ENCODE results near the gene NT5C1B.

Gene NT5C1B

DNA sequence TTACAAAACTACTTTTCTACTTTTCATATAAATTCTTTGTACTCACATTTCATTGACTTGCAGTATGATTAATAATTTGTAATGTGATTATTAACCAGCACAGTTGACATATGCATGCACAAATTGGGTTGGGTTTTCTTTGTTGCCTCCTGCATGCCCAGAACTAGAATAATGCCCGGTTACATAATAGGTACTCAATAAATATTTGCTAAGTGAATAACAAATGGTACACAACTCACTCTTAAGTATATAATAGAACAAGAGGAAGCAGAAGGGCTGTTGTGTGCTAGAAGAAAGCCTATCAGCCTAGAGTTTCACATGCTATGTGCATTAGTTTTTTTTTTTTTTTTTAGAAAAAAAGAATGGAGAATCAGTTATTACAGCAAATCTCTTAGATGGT lies 38.2 kb downstream of the NT5C1B start:
- H3K4me1 Mint-ChIP-seq, result peaks cover 10% of the 10 kb centered on the region
- CTCF ChIA-PET, result interaction anchor here (0.7 kb wide), 1 partner anchor 1314 kb away, joined by 3 read pairs; no protein-coding TSS in a partner anchor
- no peak overlapping the region for H3K27ac Mint-ChIP-seq
- no peaks in the 10 kb centered on the region for H3K27me3 Mint-ChIP-seq
- H3K36me3 Mint-ChIP-seq, result peaks cover 12% of the 10 kb centered on the region
- no peak for DNase-seq
- H3K9me3 Mint-ChIP-seq, result no peaks in the 10 kb centered on the region
- no peak overlapping the region for H3K4me3 Mint-ChIP-seq

DNA sequence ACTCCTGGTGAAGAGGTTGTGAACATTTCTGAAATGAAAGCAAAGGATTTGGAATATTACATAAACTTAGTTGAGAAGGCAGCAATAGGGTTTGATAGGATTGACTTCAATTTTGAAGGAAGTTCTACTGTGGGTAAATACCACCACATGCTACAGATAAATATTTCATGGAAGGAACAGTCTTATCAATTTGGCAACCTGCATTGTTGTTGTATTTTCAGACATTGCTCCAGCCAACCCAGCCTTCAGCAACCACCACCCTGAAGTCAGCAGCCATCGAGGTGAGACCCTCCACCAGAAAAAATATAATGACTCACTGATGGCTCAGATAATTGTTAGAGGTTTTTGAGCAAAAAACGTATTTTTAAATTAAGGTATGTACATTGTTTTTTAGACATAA lies 38.9 kb downstream of the NT5C1B start:
- H3K27me3 Mint-ChIP-seq, result no peaks in the 10 kb centered on the region
- CTCF ChIA-PET, result no interaction called here
- H3K36me3 Mint-ChIP-seq, result peaks cover 10% of the 10 kb centered on the region
- no peaks in the 10 kb centered on the region for H3K9me3 Mint-ChIP-seq
- no peak overlapping the region for H3K4me3 Mint-ChIP-seq
- H3K4me1 Mint-ChIP-seq, result peaks cover 14% of the 10 kb centered on the region
- DNase-seq, result no peak
- H3K27ac Mint-ChIP-seq, result no peak overlapping the region

DNA sequence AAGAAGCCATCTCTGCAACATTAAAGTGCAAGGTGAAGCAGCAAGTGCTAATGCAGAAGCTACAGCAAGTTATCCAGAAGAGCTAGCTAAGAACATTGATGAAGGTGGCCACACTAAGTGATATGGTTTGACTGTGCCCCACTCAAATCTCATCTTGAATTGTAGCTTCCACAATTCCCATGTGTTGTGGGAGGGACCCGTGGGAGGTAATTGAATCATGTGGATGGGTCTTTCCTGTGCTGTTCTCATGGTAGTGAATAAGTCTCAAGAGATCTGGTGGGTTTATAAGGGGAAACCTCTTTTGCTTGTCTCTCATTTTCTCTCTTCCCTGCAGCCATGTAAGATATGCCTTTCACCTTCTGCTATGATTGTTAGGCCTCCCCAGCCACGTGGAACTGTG lies 40.3 kb downstream of the NT5C1B start:
- CTCF ChIA-PET, result no interaction called here
- Mint-ChIP-seq H3K27ac (no peak overlapping the region), H3K27me3 (no peaks in the 10 kb centered on the region), H3K4me3 (no peak overlapping the region), H3K36me3 (peaks cover 2% of the 10 kb centered on the region), H3K9me3 (no peaks in the 10 kb centered on the region), H3K4me1 (peaks cover 18% of the 10 kb centered on the region)
- no peak for DNase-seq

DNA sequence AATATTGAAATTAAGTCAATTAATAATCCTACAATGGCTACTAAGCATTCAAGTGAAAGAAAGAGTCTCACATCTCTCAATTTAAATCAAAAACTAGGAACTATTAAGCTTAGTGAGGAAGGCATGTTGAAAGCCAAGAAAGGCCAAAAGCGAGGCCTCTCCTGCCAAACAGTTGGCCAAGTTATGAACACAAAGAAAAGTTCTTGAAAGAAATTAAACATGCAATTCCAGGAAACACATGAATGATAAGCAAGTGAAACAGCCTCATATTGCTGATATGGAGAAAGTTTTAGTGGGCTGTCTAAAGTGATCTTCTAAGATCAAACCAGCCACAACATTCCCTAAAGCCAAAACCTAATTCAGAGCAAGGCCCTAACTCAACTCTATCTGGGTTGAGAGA lies 40.7 kb downstream of the NT5C1B start:
- Mint-ChIP-seq H3K27me3 (no peaks in the 10 kb centered on the region), H3K9me3 (no peaks in the 10 kb centered on the region), H3K4me1 (peaks cover 18% of the 10 kb centered on the region), H3K27ac (no peak overlapping the region), H3K4me3 (no peak overlapping the region), H3K36me3 (peaks cover under 1% of the 10 kb centered on the region)
- DNase-seq, result no peak
- CTCF ChIA-PET, result no interaction called here

DNA sequence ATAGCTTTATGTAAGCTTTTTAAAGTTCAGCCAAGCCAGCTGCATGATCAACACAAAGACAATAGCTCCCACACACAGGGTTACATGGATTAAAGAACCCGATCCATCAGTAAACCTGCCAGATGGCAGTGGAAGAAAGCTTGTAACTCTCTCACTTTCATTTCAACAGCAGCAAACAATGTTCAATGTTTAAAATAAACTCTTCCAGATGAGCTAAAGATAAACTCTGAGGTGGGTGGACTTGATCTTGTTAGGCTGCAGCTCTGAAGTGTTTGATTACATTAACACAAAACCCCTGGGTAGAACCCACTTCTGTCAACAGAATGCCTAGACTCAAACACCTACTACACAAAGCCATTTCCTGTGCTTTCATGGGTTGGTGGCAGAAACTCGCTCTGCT lies 42.8 kb downstream of the NT5C1B start:
- Mint-ChIP-seq H3K4me1 (peaks cover 18% of the 10 kb centered on the region), H3K9me3 (no peaks in the 10 kb centered on the region), H3K27me3 (no peaks in the 10 kb centered on the region), H3K36me3 (no peaks in the 10 kb centered on the region), H3K4me3 (no peak overlapping the region), H3K27ac (peak overlapping the region; percentile 69)
- DNase-seq, result no peak
- CTCF ChIA-PET, result no interaction called here

DNA sequence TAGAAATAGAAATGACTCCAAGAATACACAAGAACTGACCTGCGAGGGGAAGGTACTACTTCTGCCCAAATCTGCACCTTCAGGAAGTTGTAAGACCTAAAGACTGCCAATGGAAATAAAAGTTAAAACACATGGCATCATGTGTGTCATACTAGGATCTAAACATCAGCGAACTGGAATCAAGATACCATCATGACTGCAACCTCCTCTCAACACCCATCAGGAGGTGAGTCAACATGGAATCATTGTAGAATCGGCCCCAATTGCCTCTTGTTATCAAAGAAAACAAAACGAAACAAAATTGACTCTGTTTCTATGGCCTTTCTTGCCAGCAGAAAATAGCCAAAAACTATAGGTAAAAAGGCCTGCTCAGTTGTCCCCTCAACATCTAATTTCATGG lies 44.0 kb downstream of the NT5C1B start:
- peaks cover 22% of the 10 kb centered on the region for H3K4me1 Mint-ChIP-seq
- H3K27me3 Mint-ChIP-seq, result no peaks in the 10 kb centered on the region
- H3K4me3 Mint-ChIP-seq, result no peak overlapping the region
- H3K36me3 Mint-ChIP-seq, result no peaks in the 10 kb centered on the region
- no peak for DNase-seq
- H3K27ac Mint-ChIP-seq, result no peak overlapping the region
- CTCF ChIA-PET, result interaction anchor here (0.6 kb wide), 1 partner anchor 1185 kb away, joined by 3 read pairs; no protein-coding TSS in a partner anchor
- no peaks in the 10 kb centered on the region for H3K9me3 Mint-ChIP-seq

DNA sequence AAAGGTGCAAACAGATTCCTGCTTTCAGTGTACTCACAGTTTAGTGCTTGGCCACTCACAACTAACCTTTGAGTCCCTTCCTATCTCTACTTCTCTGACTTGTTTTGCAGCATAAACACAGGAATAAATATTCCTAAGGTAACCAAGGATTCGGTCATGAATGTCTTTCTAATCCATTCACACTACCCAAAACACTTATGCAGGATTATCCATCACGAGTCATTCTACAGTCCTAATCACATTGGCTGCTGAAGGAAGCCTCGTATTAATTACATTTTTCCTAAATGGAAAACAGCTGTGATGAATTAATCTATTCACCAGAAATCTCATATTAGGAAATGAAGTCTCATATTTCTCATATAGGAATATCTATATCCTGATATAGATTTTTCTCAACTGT lies 45.2 kb downstream of the NT5C1B start:
- Mint-ChIP-seq H3K27me3 (no peaks in the 10 kb centered on the region), H3K4me1 (peaks cover 22% of the 10 kb centered on the region), H3K4me3 (no peak overlapping the region), H3K36me3 (no peaks in the 10 kb centered on the region), H3K9me3 (no peaks in the 10 kb centered on the region), H3K27ac (no peak overlapping the region)
- CTCF ChIA-PET, result interaction anchor here (1.2 kb wide), 1 partner anchor 9 kb away, joined by 3 read pairs; no protein-coding TSS in a partner anchor
- no peak for DNase-seq

DNA sequence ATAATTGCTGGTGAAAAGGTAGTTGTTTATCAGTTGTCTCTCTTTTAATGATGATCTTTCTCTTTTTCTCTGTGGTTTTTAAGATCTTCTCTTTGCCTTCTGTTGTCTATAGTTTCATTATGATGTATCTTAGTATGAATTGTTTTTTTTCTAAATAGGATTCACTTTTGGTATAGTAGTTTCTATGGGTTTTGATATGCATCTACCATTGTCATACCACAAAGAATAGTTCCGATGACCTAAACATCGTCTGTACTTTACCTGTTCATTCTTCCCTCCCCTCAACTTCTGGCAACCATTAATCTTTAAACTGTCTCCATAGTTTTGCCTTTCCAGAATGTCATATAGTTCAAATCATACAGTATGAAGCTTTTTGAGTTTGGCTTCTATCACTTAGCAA lies 48.5 kb downstream of the NT5C1B start:
- CTCF ChIA-PET, result no interaction called here

DNA sequence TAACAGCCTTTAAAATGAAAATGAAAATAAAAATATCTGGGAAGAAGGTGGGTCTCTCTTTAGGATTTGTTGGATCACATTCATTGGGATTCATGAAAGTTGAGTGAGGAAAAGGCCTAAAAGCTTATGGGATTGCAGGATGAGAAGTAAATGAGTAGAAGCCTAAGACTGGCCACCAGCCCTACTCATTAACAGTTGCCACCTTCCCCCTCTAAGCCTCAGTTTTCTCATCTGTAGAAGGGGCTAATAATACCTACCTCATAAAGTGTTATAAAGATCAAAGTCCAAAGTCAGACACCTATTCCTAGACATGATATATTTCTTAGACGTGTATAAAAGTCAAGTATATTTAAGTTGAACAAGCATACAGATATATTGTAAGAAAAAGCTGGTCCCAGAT lies 52.7 kb downstream of the NT5C1B start:
- CTCF ChIA-PET, result no interaction called here
- no peaks in the 10 kb centered on the region for H3K9me3 Mint-ChIP-seq
- no peaks in the 10 kb centered on the region for H3K36me3 Mint-ChIP-seq
- no peak for DNase-seq
- peaks cover 5% of the 10 kb centered on the region for H3K27me3 Mint-ChIP-seq
- peaks cover 5% of the 10 kb centered on the region for H3K4me1 Mint-ChIP-seq
- H3K27ac Mint-ChIP-seq, result no peak overlapping the region
- H3K4me3 Mint-ChIP-seq, result no peak overlapping the region

More for the DNA sequence above, 48.5 kb downstream of the NT5C1B start:
- peaks cover 9% of the 10 kb centered on the region for H3K4me1 Mint-ChIP-seq
- H3K9me3 Mint-ChIP-seq, result no peaks in the 10 kb centered on the region
- H3K27me3 Mint-ChIP-seq, result no peaks in the 10 kb centered on the region
- no peak for DNase-seq
- no peak overlapping the region for H3K27ac Mint-ChIP-seq
- H3K36me3 Mint-ChIP-seq, result no peaks in the 10 kb centered on the region
- no peak overlapping the region for H3K4me3 Mint-ChIP-seq

DNA sequence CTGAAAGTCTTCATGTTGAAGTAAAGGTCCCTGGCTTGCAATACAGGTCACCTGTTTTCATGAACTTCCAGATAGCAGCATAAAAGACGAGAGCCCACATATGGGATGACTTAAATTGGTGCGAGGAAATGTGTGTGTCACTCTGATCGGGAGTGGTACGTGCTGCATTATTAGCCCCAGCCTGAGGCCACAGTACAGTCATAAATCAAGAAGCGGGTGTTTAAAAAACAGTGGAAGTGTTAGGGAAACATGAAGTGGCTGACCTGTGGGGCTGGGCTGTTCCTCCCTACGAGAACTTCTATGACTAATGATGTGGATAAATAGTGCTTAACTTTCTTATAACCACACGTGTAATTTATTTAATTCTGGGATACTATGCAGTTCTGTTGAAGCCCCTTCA lies 53.3 kb downstream of the NT5C1B start:
- peaks cover 5% of the 10 kb centered on the region for H3K27me3 Mint-ChIP-seq
- CTCF ChIA-PET, result interaction anchor here (1.3 kb wide), 1 partner anchor 16 kb away, joined by 3 read pairs; no protein-coding TSS in a partner anchor
- H3K27ac Mint-ChIP-seq, result no peak overlapping the region
- no peak for DNase-seq
- H3K9me3 Mint-ChIP-seq, result no peaks in the 10 kb centered on the region
- no peak overlapping the region for H3K4me3 Mint-ChIP-seq
- peaks cover 4% of the 10 kb centered on the region for H3K4me1 Mint-ChIP-seq
- no peaks in the 10 kb centered on the region for H3K36me3 Mint-ChIP-seq

DNA sequence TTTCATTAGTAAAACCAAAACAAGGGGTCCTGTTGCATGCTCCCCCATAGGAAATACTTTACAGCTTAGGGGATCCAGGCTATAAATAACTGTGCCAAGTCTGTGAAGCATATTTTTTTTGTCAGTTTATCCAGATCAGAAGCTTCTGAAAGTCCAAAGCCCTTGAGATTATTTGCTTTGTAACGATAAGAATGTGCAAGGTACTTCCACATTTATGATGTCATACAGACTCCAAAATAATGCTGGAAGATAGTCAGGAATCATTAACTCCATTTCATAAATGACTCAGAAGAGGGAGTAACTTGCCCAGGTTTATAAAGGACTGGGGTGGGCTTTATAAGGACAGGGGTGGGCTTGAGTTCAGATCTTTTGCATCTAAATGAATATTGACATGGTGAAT lies 58.2 kb downstream of the NT5C1B start:
- DNase-seq, result no peak
- Mint-ChIP-seq H3K4me3 (no peak overlapping the region), H3K27me3 (peaks cover 5% of the 10 kb centered on the region), H3K4me1 (no peaks in the 10 kb centered on the region), H3K27ac (no peak overlapping the region), H3K9me3 (no peaks in the 10 kb centered on the region), H3K36me3 (no peaks in the 10 kb centered on the region)
- CTCF ChIA-PET, result interaction anchor here (5.6 kb wide), 1 partner anchor 10 kb away, joined by 25 read pairs; no protein-coding TSS in a partner anchor

DNA sequence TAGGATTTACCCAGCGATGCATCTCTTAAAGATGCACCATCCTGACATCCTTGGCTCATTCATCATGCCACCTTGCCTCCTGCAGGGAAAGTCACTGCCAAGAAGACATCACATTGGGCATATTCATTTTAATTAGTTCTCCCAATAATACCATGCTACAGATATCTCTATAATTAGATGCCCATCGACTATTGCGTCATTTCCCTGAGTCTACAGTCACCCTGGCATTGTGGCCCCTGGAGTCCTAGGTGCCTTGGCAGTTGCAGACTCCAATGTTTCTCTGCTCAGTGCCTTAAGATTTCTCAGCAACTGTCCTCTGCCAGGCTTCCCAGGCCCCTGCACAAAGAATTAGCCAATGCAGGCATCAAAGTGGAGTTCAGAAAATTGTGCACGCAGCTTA lies 61.5 kb downstream of the NT5C1B start:
- H3K27me3 Mint-ChIP-seq, result peaks cover 9% of the 10 kb centered on the region

DNA sequence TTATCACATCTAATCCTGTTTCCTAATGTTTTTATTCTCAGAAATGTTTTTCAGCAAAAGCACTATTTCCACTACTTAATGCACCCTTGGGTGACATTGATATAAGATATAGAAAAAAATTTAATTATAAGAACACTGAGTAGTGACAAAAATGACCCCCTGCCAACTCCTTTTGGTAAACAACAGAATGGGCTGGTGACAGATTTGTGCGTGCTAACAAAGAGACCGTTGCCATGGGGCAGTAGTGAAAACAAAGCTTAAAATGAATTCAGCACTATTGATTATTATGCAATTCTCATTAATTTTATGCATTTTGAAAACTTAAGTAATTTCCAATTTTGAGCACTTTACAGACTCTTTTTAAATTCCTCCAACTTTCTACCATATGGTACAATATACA lies 62.0 kb downstream of the NT5C1B start:
- Mint-ChIP-seq H3K27me3 (peaks cover 5% of the 10 kb centered on the region), H3K9me3 (no peaks in the 10 kb centered on the region), H3K27ac (no peak overlapping the region), H3K4me1 (no peaks in the 10 kb centered on the region), H3K4me3 (no peak overlapping the region), H3K36me3 (no peaks in the 10 kb centered on the region)
- DNase-seq, result no peak
- CTCF ChIA-PET, result no interaction called here

More for the DNA sequence above, 61.5 kb downstream of the NT5C1B start:
- Mint-ChIP-seq H3K36me3 (no peaks in the 10 kb centered on the region), H3K27ac (no peak overlapping the region), H3K4me1 (no peaks in the 10 kb centered on the region), H3K9me3 (no peaks in the 10 kb centered on the region), H3K4me3 (no peak overlapping the region)
- CTCF ChIA-PET, result no interaction called here
- DNase-seq, result no peak

DNA sequence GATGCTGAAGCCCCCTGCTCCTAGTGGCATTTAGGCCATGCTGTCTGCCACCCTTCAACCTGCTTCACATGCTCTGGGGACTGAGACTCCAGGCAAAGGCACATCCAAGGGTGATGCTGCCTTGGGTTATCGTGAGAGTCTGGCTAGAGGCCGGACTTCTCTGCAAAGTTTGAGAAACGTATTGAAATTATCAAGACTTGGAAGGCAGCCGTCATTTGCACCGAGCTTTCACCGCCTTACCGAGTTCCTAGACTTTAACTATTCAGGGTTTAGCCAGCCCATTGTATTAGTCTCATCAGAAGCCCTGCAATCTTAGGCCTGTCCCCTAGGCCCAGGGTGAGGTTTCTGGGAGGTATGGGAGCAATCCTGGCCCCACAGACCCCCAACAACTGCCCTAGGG lies 62.9 kb downstream of the NT5C1B start:
- CTCF ChIA-PET, result no interaction called here
- H3K4me1 Mint-ChIP-seq, result no peaks in the 10 kb centered on the region
- no peaks in the 10 kb centered on the region for H3K9me3 Mint-ChIP-seq
- peaks cover 4% of the 10 kb centered on the region for H3K27me3 Mint-ChIP-seq
- DNase-seq, result no peak
- no peaks in the 10 kb centered on the region for H3K36me3 Mint-ChIP-seq
- no peak overlapping the region for H3K4me3 Mint-ChIP-seq
- no peak overlapping the region for H3K27ac Mint-ChIP-seq

DNA sequence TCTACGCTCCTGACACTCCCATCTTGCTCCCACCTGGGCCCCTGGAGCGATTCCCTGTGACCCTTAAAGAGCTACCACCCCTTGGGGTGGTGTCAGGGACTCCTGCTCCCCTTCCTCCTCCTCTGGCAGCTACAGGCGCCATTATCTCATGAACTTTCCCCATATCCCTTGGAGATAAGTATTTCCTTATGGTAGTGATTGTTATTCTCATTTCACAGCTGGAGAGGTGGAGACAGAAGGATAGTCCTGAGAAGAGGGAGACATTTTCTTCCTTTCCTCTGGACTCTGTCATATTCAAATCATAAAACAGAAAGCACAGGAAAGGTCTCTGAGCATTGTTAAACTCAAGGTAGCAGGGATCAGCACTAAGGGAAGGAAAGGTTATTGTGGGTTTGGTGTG lies 63.5 kb downstream of the NT5C1B start:
- H3K4me1 Mint-ChIP-seq, result no peaks in the 10 kb centered on the region
- CTCF ChIA-PET, result no interaction called here
- H3K27ac Mint-ChIP-seq, result no peak overlapping the region
- H3K4me3 Mint-ChIP-seq, result no peak overlapping the region
- H3K27me3 Mint-ChIP-seq, result peaks cover 8% of the 10 kb centered on the region
- DNase-seq, result no peak
- no peaks in the 10 kb centered on the region for H3K36me3 Mint-ChIP-seq
- H3K9me3 Mint-ChIP-seq, result no peaks in the 10 kb centered on the region

DNA sequence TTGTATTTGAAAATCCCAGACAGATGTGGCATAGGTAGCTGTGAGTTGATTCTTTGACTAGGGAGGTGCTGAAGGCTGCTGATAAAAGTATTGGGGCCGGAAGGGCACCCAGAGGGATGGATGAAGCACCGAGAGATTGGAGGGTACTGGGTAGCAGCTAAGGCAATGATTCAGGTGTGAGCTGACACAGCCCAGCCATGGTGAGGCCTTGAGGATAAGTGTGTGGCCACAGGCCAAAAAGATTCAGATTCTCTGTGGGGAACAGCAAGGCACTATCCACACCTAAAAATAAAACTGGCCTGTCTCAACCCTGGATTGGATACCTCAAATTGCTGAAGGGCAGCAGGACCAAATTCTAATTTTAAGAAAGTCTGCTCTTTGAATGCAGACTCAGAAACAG lies 64.1 kb downstream of the NT5C1B start:
- Mint-ChIP-seq H3K4me1 (no peaks in the 10 kb centered on the region), H3K27me3 (peaks cover 8% of the 10 kb centered on the region), H3K9me3 (no peaks in the 10 kb centered on the region), H3K27ac (no peak overlapping the region), H3K36me3 (no peaks in the 10 kb centered on the region), H3K4me3 (no peak overlapping the region)
- CTCF ChIA-PET, result no interaction called here
- DNase-seq, result no peak
